Endothelial cell of umbilical vein (primary cell): Measurements from ENCODE around the gene GNL2. TPM values are rescaled to one million over a fixed set of nuclear protein-coding genes. Genes with fewer than 3 reads are reported as not detected.

Experiments
- BruUV-seq: library from RNA; stranded (reverse); fragments of 400-500 nt; replicated peaks from 2 replicates; lab custom pipeline; 2021; lab: Mats Ljungman, UMichigan
- CTCF ChIA-PET: fragments of 300-600, 350-600 bp; sonication (Branson Sonifier 250); formaldehyde crosslinking; loops from one replicate; lab custom pipeline; 2021; ENCODE audit warnings: antibody characterized with exemption, inconsistent platforms; lab: Charles Lee
- POLR2A ChIA-PET: fragments of 300-600, 350-600 bp; sonication (Branson Sonifier 250); formaldehyde crosslinking; loops from one replicate; lab custom pipeline; 2021; ENCODE audit warnings: antibody characterized with exemption, inconsistent platforms; lab: Charles Lee
- DNase-seq: peaks from one replicate; pipeline ENCODE4 v3.0.0-alpha.2; 2011; ENCODE audit warnings: low read depth, low spot score
- FAIRE-seq: peaks from 2 replicates; lab custom pipeline; 2011; peaks lifted over from hg19 to GRCh38; lab: Jason Lieb, UNC
- H2AFZ ChIP-seq: 2 replicates; pipeline ENCODE4 v1.6.0; 2012; ENCODE audit warnings: low read depth, low read length, control low read depth, inconsistent platforms
- H3K27ac ChIP-seq: 2 replicates; pipeline ENCODE4 v1.5.1; 2011; ENCODE audit warnings: low read depth, mild to moderate bottlenecking, control low read depth, low read length, moderate library complexity; ENCODE audit not compliant: insufficient read depth
- H3K27me3 ChIP-seq, 2 experiments: 2 replicates each; pipeline versions ENCODE4 v1.6.0 to v1.6.1; 2011; ENCODE audit warnings: low read length in 2 of 2, mixed read lengths in 1 of 2; ENCODE audit not compliant: control insufficient read depth in 2 of 2, insufficient read depth in 2 of 2
- H3K36me3 ChIP-seq, 2 experiments: 2 replicates in 1 of 2; 3 replicates in 1 of 2; pipeline ENCODE4 v1.5.1; 2011; ENCODE audit warnings: low read length in 2 of 2, mild to moderate bottlenecking in 1 of 2, moderate library complexity in 1 of 2; ENCODE audit not compliant: control insufficient read depth in 2 of 2, insufficient read depth in 2 of 2; ENCODE audit errors: extremely low read depth in 1 of 2
- H3K4me1 ChIP-seq: 3 replicates; pipeline ENCODE4 v1.5.1; 2011; ENCODE audit warnings: mild to moderate bottlenecking, low read length; ENCODE audit not compliant: control insufficient read depth, insufficient read depth; ENCODE audit errors: extremely low read depth
- H3K4me2 ChIP-seq: 2 replicates; pipeline ENCODE4 v1.6.1; 2011; ENCODE audit warnings: low read length, control low read depth, mixed read lengths; ENCODE audit not compliant: insufficient read depth
- H3K4me3 ChIP-seq, 3 experiments: fragments of 200-600 bp in 1 of 3; sonication (generic), shearing (Covaris generic) in 1 of 3; replicated peaks in 1 of 3; 2 replicates each; pipeline ENCODE4 v1.5.1; 2011 to 2016; ENCODE audit warnings: control low read depth in 3 of 3, low read length in 3 of 3, mild to moderate bottlenecking in 2 of 3, inconsistent platforms in 1 of 3, low read depth in 1 of 3, moderate library complexity in 1 of 3; ENCODE audit not compliant: insufficient read depth in 1 of 3
- H3K79me2 ChIP-seq: 2 replicates; pipeline ENCODE4 v1.6.0; 2012; ENCODE audit warnings: low read length, inconsistent platforms; ENCODE audit not compliant: control insufficient read depth, insufficient read depth
- H3K9ac ChIP-seq: replicated peaks from 2 replicates; pipeline ENCODE3; 2011; ENCODE audit warnings: low read length, control low read depth; ENCODE audit not compliant: insufficient read depth; ENCODE audit errors: extremely low read depth
- H3K9me1 ChIP-seq: replicated peaks from 3 replicates; pipeline ENCODE4 v1.6.0; 2011; ENCODE audit warnings: mild to moderate bottlenecking, low read length; ENCODE audit not compliant: control insufficient read depth, insufficient read depth; ENCODE audit errors: extremely low read depth
- H3K9me3 ChIP-seq: replicated peaks from 2 replicates; pipeline ENCODE4 v1.5.1; 2012; ENCODE audit warnings: low read length, inconsistent platforms; ENCODE audit not compliant: control insufficient read depth, insufficient read depth
- H4K20me1 ChIP-seq: replicated peaks from 2 replicates; pipeline ENCODE3; 2011; ENCODE audit warnings: mild to moderate bottlenecking, low read length; ENCODE audit not compliant: control insufficient read depth, insufficient read depth; ENCODE audit errors: extremely low read depth
- CTCF ChIP-seq, 2 donors: IDR thresholded peaks; 1 replicate in 1 of 2; 2 replicates in 1 of 2; pipeline ENCODE4 v1.5.1; 2011; ENCODE audit warnings: low read length in 2 of 2, mild to moderate bottlenecking in 2 of 2, moderate library complexity in 2 of 2, control low read depth in 1 of 2, inconsistent platforms in 1 of 2, low read depth in 1 of 2; ENCODE audit not compliant: insufficient read depth in 1 of 2; ENCODE audit errors: extremely low read depth in 1 of 2
- EZH2 ChIP-seq: IDR thresholded peaks from 2 replicates; pipeline ENCODE4 v1.6.1; 2012; ENCODE audit warnings: borderline replicate concordance, low read depth, mild to moderate bottlenecking, moderate library complexity, low read length, inconsistent platforms; ENCODE audit not compliant: severe bottlenecking
- FOS ChIP-seq: IDR thresholded peaks from 2 replicates; pipeline ENCODE4 v1.6.1; 2011; ENCODE audit warnings: mild to moderate bottlenecking, low read length, moderate library complexity, borderline replicate concordance; ENCODE audit not compliant: insufficient read depth
- GATA2 ChIP-seq: IDR thresholded peaks from 2 replicates; pipeline ENCODE4 v1.7.0; 2011; ENCODE audit warnings: low read depth, mild to moderate bottlenecking, moderate library complexity, mixed read lengths, low read length; ENCODE audit not compliant: insufficient read length, insufficient read depth
- JUN ChIP-seq: IDR thresholded peaks from 2 replicates; pipeline ENCODE4 v1.6.1; 2011; ENCODE audit warnings: borderline replicate concordance, low read depth; ENCODE audit not compliant: insufficient read length, insufficient read depth
- MAX ChIP-seq: IDR thresholded peaks from 2 replicates; pipeline ENCODE4 v1.6.1; 2011; ENCODE audit not compliant: insufficient read depth, insufficient read length
- MYC ChIP-seq: IDR thresholded peaks from one replicate; pipeline ENCODE4 v1.6.1; 2011; ENCODE audit warnings: mild to moderate bottlenecking, low read depth, low read length
- POLR2A ChIP-seq: IDR thresholded peaks from 2 replicates; pipeline ENCODE4 v1.6.1; 2012; ENCODE audit warnings: low read depth, mild to moderate bottlenecking, control low read depth, low read length
- POLR2AphosphoS5 ChIP-seq: IDR thresholded peaks from 2 replicates; pipeline ENCODE4 v1.6.1; 2012; ENCODE audit warnings: low read depth, mild to moderate bottlenecking, control low read depth, low read length, moderate library complexity; ENCODE audit not compliant: insufficient read depth
- dilution Hi-C: fragments of 300-500 bp; cut with MboI; formaldehyde crosslinking; loops from one replicate; pipeline ENCODE4 v1.15.0; 2019; ENCODE audit warnings: low sequenced_read_pairs; ENCODE audit not compliant: extremely low pct_ligation_motif_present
- intact Hi-C: fragments of 100-400 bp; cut with micrococcal nuclease; formaldehyde crosslinking; loops from one replicate; pipeline ENCODE4 v1.10.0; 2022
- polyA plus RNA-seq, 4 experiments: library from polyadenylated mRNA; depleted of rRNA in 3 of 4; stranded (reverse) in 3 of 4; unstranded in 1 of 4; fragments of >200 nt; gene quantifications; 2 replicates each; pipeline versions ENCODE4 v1.2.1 to v1.2.3, GENCODE V29; 2011 to 2012; ENCODE audit warnings: missing spikeins in 1 of 4
- total RNA-seq: library from RNA; stranded (reverse); gene quantifications from 2 replicates; pipeline ENCODE4 v1.2.3, GENCODE V29; 2021

GNL2 gene
- total and polyA plus RNA-seq, 2 donors (not counting 3 experiments of a cell fraction or from before 2014, with no cell fraction given), result 18.0 to 55.5 TPM

GRCh38 chr1:37609994-37610393 lies 14.3 kb upstream of the GNL2 start:
- H3K4me1 ChIP-seq, result no peaks in the 10 kb centered on the region
- FAIRE-seq (no peak), DNase-seq (no peak)
- peaks cover 20% of the 10 kb centered on the region in 2 experiments for H3K27me3 ChIP-seq
- H3K27ac ChIP-seq, result no peak overlapping the region
- H3K36me3 ChIP-seq, result no peaks in the 10 kb centered on the region
- no peak for TF ChIP-seq GATA2
- TF ChIP-seq JUN, result no peak
- TF ChIP-seq POLR2AphosphoS5, result no peak
- no peak for TF ChIP-seq MAX
- intact Hi-C loops, result no loop called here
- H3K4me2 ChIP-seq, result no peak overlapping the region
- dilution Hi-C loops, result no loop called here
- no peaks in the 10 kb centered on the region for H4K20me1 ChIP-seq
- BruUV-seq, result no TSS peak
- no peak overlapping the region for H3K4me3 ChIP-seq
- no peaks in the 10 kb centered on the region for H3K79me2 ChIP-seq
- no peaks in the 10 kb centered on the region for H3K9me1 ChIP-seq
- ChIA-PET CTCF (no interaction called here), POLR2A (no interaction called here)
- H3K9ac ChIP-seq, result no peak overlapping the region
- no peak overlapping the region for H2AFZ ChIP-seq
- H3K9me3 ChIP-seq, result no peaks in the 10 kb centered on the region

GRCh38 chr1:37609002-37609401 lies 13.3 kb upstream of the GNL2 start:
- dilution Hi-C loops (no loop called here), intact Hi-C loops (no loop called here)
- ChIA-PET CTCF (interaction anchor here (0.8 kb wide), 1 partner anchor 12 kb away, joined by 4 read pairs; no protein-coding TSS in a partner anchor), POLR2A (no interaction called here)
- FAIRE-seq (no peak), DNase-seq (no peak)
- no TSS peak for BruUV-seq
- no peak overlapping the region for H3K27ac ChIP-seq
- TF ChIP-seq POLR2A (no peak), JUN (no peak), MAX (no peak), POLR2AphosphoS5 (no peak), GATA2 (no peak), MYC (no peak), EZH2 (no peak), FOS (no peak), CTCF (IDR thresholded peaks at IDR 0.05; ENCODE audit: extremely low read depth in 1 of 2, insufficient read depth in 1 of 2, low read depth in 1 of 2, low read length in 2 of 2) (no peak)
- no peaks in the 10 kb centered on the region for H3K36me3 ChIP-seq
- no peaks in the 10 kb centered on the region for H3K4me1 ChIP-seq
- no peaks in the 10 kb centered on the region for H3K9me3 ChIP-seq
- H3K4me2 ChIP-seq, result no peak overlapping the region
- no peaks in the 10 kb centered on the region for H3K79me2 ChIP-seq
- H3K4me3 ChIP-seq, result no peak overlapping the region
- H4K20me1 ChIP-seq, result no peaks in the 10 kb centered on the region
- peaks cover 23 to 24% of the 10 kb centered on the region in 2 experiments for H3K27me3 ChIP-seq
- H3K9ac ChIP-seq, result no peak overlapping the region
- no peak overlapping the region for H2AFZ ChIP-seq
- H3K9me1 ChIP-seq, result no peaks in the 10 kb centered on the region
